Measurements from ENCODE around the gene CTNNA2. TPM values are rescaled to one million over a fixed set of nuclear protein-coding genes. Genes with fewer than 3 reads are reported as not detected.

Gene CTNNA2
- total RNA-seq, 4 donors from 2014 or later = 0.40 to 1.7 (median 1.5) TPM; not detected in 1

DNA sequence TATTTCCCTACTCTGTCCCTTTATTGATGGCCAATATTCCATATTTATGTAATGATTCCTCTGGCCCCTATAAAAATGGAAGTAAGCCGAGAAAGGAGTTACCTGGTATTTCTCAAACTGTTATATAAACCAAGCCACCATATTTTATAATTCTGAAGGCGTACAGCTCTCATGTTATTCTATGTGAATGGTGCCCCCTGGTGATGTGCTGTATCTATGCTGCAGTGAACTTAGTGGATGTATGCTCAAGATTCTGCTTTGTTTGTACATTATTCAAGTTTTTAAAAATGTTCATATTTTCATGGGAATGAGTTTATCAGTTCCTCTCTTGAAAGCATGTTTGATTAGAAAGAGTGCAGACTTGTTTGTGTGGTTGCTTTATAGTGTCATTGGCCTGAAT lies 986.2 kb downstream of the CTNNA2 start:
- no peaks in the 10 kb centered on the region for H3K27me3 ChIP-seq
- in situ Hi-C loops (cut with MboI; ENCODE audit: low pct_ligation_motif_present in 1 of 4, low pct_unique_long_range_greater_than_20kb in 1 of 4, low sequenced_read_pairs in 3 of 4) = no loop called here
- 12 to 15% methylated on average over 2 of the region's 2 CpGs for WGBS, 2 donors (ENCODE audit: low coverage in 1 of 2)
- H3K9me3 ChIP-seq = no peaks in the 10 kb centered on the region
- DNase-seq = peak; percentile 28
- TF ChIP-seq EP300 (IDR thresholded peaks at IDR 0.05; ENCODE audit: low read depth) (no peak), POLR2A (IDR thresholded peaks at IDR 0.05) (no peak), POLR2AphosphoS5 (IDR thresholded peaks at IDR 0.05) (no peak), CTCF (IDR thresholded peaks at IDR 0.05) (peak; percentile 37 to 52 (median 40))
- H3K4me3 ChIP-seq = no peak overlapping the region
- no peak overlapping the region for H3K27ac ChIP-seq
- intact Hi-C loops (cut with DNase I; ENCODE audit: low total_unique reads) = no loop called here
- no peaks in the 10 kb centered on the region for H3K4me1 ChIP-seq
- no peaks in the 10 kb centered on the region for H3K36me3 ChIP-seq

GRCh38 chr2:80501874-80502624 lies 989.2 kb downstream of the CTNNA2 start:
- Histone ChIP-seq H3K36me3 (no peaks in the 10 kb centered on the region), H3K27ac (no peak overlapping the region), H3K4me1 (no peaks in the 10 kb centered on the region), H3K27me3 (no peaks in the 10 kb centered on the region), H3K9me3 (no peaks in the 10 kb centered on the region), H3K4me3 (no peak overlapping the region)
- no peak for DNase-seq
- intact Hi-C loops (cut with DNase I; ENCODE audit: low total_unique reads) (no loop called here), in situ Hi-C loops (cut with MboI; ENCODE audit: low pct_ligation_motif_present in 1 of 4, low pct_unique_long_range_greater_than_20kb in 1 of 4, low sequenced_read_pairs in 3 of 4) (loop anchor here in 1 of 4 donors (25.0 kb wide), 1 partner anchor 440 kb away; no protein-coding TSS in a partner anchor)
- TF ChIP-seq POLR2AphosphoS5 (IDR thresholded peaks at IDR 0.05) = no peak
- no peak for TF ChIP-seq POLR2A (IDR thresholded peaks at IDR 0.05)
- TF ChIP-seq CTCF (IDR thresholded peaks at IDR 0.05) = no peak
- TF ChIP-seq EP300 (IDR thresholded peaks at IDR 0.05; ENCODE audit: low read depth) = no peak

DNA sequence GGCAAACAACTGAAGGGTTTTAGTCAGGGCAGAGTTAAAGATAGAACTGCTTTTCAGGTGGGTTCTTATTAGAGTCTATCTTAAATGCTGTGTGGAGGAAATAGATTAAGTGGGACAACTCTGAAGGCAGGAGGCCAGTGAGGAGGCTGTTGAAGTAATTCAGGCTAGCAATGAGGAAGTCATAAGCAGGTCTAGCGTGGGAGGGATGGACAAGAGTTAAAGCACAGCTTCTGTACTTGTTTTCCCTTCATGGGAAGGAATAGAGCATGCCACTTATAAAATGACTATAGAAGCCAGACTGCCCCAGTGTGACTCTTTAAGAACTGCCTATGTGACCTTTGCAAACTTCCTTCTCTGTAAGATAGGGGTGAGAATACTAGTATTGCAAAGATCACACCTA lies 993.7 kb downstream of the CTNNA2 start:
- TF ChIP-seq POLR2AphosphoS5 (IDR thresholded peaks at IDR 0.05) (no peak), CTCF (IDR thresholded peaks at IDR 0.05) (no peak), POLR2A (IDR thresholded peaks at IDR 0.05) (no peak), EP300 (IDR thresholded peaks at IDR 0.05; ENCODE audit: low read depth) (no peak)
- in situ Hi-C loops (cut with MboI; ENCODE audit: low pct_ligation_motif_present in 1 of 4, low pct_unique_long_range_greater_than_20kb in 1 of 4, low sequenced_read_pairs in 3 of 4) = loop anchor here in 1 of 4 donors (25.0 kb wide), 1 partner anchor 444 kb away; no protein-coding TSS in a partner anchor
- no peak for DNase-seq
- Histone ChIP-seq H3K4me3 (no peak overlapping the region), H3K27ac (no peak overlapping the region), H3K36me3 (no peaks in the 10 kb centered on the region), H3K27me3 (no peaks in the 10 kb centered on the region), H3K9me3 (no peaks in the 10 kb centered on the region), H3K4me1 (no peaks in the 10 kb centered on the region)
- intact Hi-C loops (cut with DNase I; ENCODE audit: low total_unique reads) = no loop called here
- 18 to 35% methylated on average over 1 of the region's 1 CpG for WGBS, 2 donors (ENCODE audit: low coverage in 1 of 2)

- in situ Hi-C loops (cut with MboI; ENCODE audit: low pct_ligation_motif_present in 1 of 4, low pct_unique_long_range_greater_than_20kb in 1 of 4, low sequenced_read_pairs in 3 of 4) (loop anchor here in 1 of 4 donors (25.0 kb wide), 1 partner anchor 448 kb away; no protein-coding TSS in a partner anchor), intact Hi-C loops (cut with DNase I; ENCODE audit: low total_unique reads) (loop anchor here (2.0 kb wide), 1 partner anchor 16 kb away; no protein-coding TSS in a partner anchor)
- Histone ChIP-seq H3K4me1 (no peaks in the 10 kb centered on the region), H3K9me3 (no peaks in the 10 kb centered on the region), H3K4me3 (no peak overlapping the region), H3K36me3 (no peaks in the 10 kb centered on the region), H3K27ac (no peak overlapping the region), H3K27me3 (no peaks in the 10 kb centered on the region)
- DNase-seq = no peak
- no peak for TF ChIP-seq EP300 (IDR thresholded peaks at IDR 0.05; ENCODE audit: low read depth)
- no peak for TF ChIP-seq POLR2AphosphoS5 (IDR thresholded peaks at IDR 0.05)
- TF ChIP-seq POLR2A (IDR thresholded peaks at IDR 0.05) = no peak
- TF ChIP-seq CTCF (IDR thresholded peaks at IDR 0.05) = no peak
- 27 to 47% methylated on average over 3 of the region's 3 CpGs for WGBS, 2 donors (ENCODE audit: low coverage in 1 of 2)
Observed at GRCh38 chr2:80510716-80511115, 997.9 kb downstream of the CTNNA2 start.

All from transverse colon (tissue), 4 donors.